Skeletal muscle satellite cell (primary cell): ENCODE data around the gene MRGPRD.

Experiments
- H3K27me3 ChIP-seq: 2 replicates; pipeline ENCODE4 v1.7.0; 2013; ENCODE audit warnings: low read length; ENCODE audit not compliant: control insufficient read depth, insufficient read depth
- H3K36me3 ChIP-seq: 2 replicates; pipeline ENCODE4 v1.7.0; 2013; ENCODE audit warnings: mild to moderate bottlenecking, control low read depth, low read length; ENCODE audit not compliant: insufficient read depth
- H3K4me1 ChIP-seq: 2 replicates; pipeline ENCODE4 v1.7.0; 2013; ENCODE audit warnings: low read length; ENCODE audit not compliant: control insufficient read depth, insufficient read depth
- H3K4me2 ChIP-seq: 2 replicates; pipeline ENCODE4 v1.7.0; 2013; ENCODE audit warnings: mild to moderate bottlenecking, low read length
- H3K4me3 ChIP-seq: 2 replicates; pipeline ENCODE4 v1.7.0; 2013; ENCODE audit warnings: low read length
- H3K9ac ChIP-seq: 2 replicates; pipeline ENCODE4 v1.7.0; 2013; ENCODE audit warnings: mild to moderate bottlenecking, low read depth, low read length, moderate library complexity
- H3K9me3 ChIP-seq: replicated peaks from 2 replicates; pipeline ENCODE4 v1.7.0; 2013; ENCODE audit warnings: mild to moderate bottlenecking, control low read depth, low read length

The MRGPRD gene

DNA sequence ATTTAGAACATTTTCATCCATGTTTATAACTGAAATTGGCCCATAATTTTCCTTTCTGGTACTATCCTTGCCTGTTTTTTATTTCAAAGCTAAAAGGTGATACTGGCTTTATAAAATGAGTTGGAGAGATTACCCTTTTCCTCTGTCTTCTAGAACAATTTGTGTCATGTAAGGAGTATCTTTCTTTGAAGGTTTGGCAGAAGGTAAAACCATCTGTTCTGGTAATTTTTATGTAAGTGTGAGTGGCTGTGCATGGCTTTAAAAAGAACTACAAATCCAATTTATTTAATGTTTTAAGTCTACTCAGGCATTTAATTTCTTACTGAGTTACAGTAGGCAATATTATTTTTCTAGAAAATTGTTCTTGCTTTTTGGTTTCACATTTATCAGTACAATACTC is 7.7 kb upstream of the MRGPRD start:
- Histone ChIP-seq H3K9ac (no peak overlapping the region), H3K4me3 (no peak overlapping the region), H3K4me2 (no peak overlapping the region), H3K27me3 (peaks cover 49% of the 10 kb centered on the region), H3K36me3 (no peaks in the 10 kb centered on the region), H3K4me1 (no peaks in the 10 kb centered on the region), H3K9me3 (no peaks in the 10 kb centered on the region)

- Histone ChIP-seq H3K36me3 (no peaks in the 10 kb centered on the region), H3K4me3 (no peak overlapping the region), H3K9me3 (no peaks in the 10 kb centered on the region), H3K9ac (no peak overlapping the region), H3K4me1 (no peaks in the 10 kb centered on the region), H3K27me3 (peaks cover 49% of the 10 kb centered on the region), H3K4me2 (no peak overlapping the region)
Observed at GRCh38 chr11:68987211-68987610, 6.4 kb upstream of the MRGPRD start.

- Histone ChIP-seq H3K27me3 (peaks cover 60% of the 10 kb centered on the region), H3K9ac (no peak overlapping the region), H3K36me3 (no peaks in the 10 kb centered on the region), H3K4me3 (no peak overlapping the region), H3K4me1 (no peaks in the 10 kb centered on the region), H3K9me3 (no peaks in the 10 kb centered on the region), H3K4me2 (no peak overlapping the region)
Observed at GRCh38 chr11:68983801-68984200, 3.0 kb upstream of the MRGPRD start.

- no peak overlapping the region for H3K4me3 ChIP-seq
- no peak overlapping the region for H3K9ac ChIP-seq
- no peaks in the 10 kb centered on the region for H3K4me1 ChIP-seq
- H3K4me2 ChIP-seq = no peak overlapping the region
- H3K27me3 ChIP-seq = peaks cover 66% of the 10 kb centered on the region
- no peaks in the 10 kb centered on the region for H3K9me3 ChIP-seq
- H3K36me3 ChIP-seq = no peaks in the 10 kb centered on the region
Observed at GRCh38 chr11:68982134-68982533, 1.3 kb upstream of the MRGPRD start.

- Histone ChIP-seq H3K9me3 (no peaks in the 10 kb centered on the region), H3K4me3 (no peak overlapping the region), H3K4me2 (no peak overlapping the region), H3K9ac (no peak overlapping the region), H3K4me1 (no peaks in the 10 kb centered on the region), H3K36me3 (no peaks in the 10 kb centered on the region), H3K27me3 (peaks cover 57% of the 10 kb centered on the region)
Observed at GRCh38 chr11:68979931-68980775, 633 bp downstream of the MRGPRD start.

GRCh38 chr11:68978931-68979594 is 1.7 kb downstream of the MRGPRD start:
- no peak overlapping the region for H3K9ac ChIP-seq
- no peaks in the 10 kb centered on the region for H3K9me3 ChIP-seq
- H3K4me3 ChIP-seq = no peak overlapping the region
- no peak overlapping the region for H3K4me2 ChIP-seq
- H3K4me1 ChIP-seq = no peaks in the 10 kb centered on the region
- H3K36me3 ChIP-seq = no peaks in the 10 kb centered on the region
- peaks cover 51% of the 10 kb centered on the region for H3K27me3 ChIP-seq

DNA sequence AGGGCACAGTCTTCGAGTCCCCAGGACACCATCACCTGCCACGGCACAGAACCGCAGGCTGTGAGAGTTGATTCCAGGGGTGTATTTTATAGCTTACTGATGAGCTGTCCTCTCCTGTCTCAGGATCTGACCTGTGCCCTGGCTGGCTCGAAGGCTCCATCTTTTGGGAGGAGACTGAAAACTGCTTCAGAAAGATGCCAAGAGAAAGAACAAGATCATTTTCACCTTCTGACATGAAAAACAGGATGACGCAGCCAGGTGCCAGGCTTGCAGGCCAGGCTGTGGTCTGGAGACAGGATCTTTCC is 2.2 kb downstream of the MRGPRD start:
- no peak overlapping the region for H3K4me2 ChIP-seq
- H3K27me3 ChIP-seq = peaks cover 52% of the 10 kb centered on the region
- H3K4me1 ChIP-seq = no peaks in the 10 kb centered on the region
- no peak overlapping the region for H3K9ac ChIP-seq
- no peaks in the 10 kb centered on the region for H3K36me3 ChIP-seq
- H3K4me3 ChIP-seq = no peak overlapping the region
- no peaks in the 10 kb centered on the region for H3K9me3 ChIP-seq

GRCh38 chr11:68977781-68978625 is 2.8 kb downstream of the MRGPRD start:
- Histone ChIP-seq H3K27me3 (peaks cover 57% of the 10 kb centered on the region), H3K4me2 (no peak overlapping the region), H3K4me1 (no peaks in the 10 kb centered on the region), H3K9me3 (no peaks in the 10 kb centered on the region), H3K9ac (no peak overlapping the region), H3K4me3 (no peak overlapping the region), H3K36me3 (no peaks in the 10 kb centered on the region)

- H3K9me3 ChIP-seq = no peaks in the 10 kb centered on the region
- peaks cover 49% of the 10 kb centered on the region for H3K27me3 ChIP-seq
- H3K4me3 ChIP-seq = no peak overlapping the region
- H3K4me1 ChIP-seq = no peaks in the 10 kb centered on the region
- H3K4me2 ChIP-seq = no peak overlapping the region
- H3K9ac ChIP-seq = no peak overlapping the region
- H3K36me3 ChIP-seq = no peaks in the 10 kb centered on the region
Observed at GRCh38 chr11:68976563-68976962, 4.2 kb downstream of the MRGPRD start.

GRCh38 chr11:68976095-68976494 is 4.7 kb downstream of the MRGPRD start:
- no peak overlapping the region for H3K9ac ChIP-seq

DNA sequence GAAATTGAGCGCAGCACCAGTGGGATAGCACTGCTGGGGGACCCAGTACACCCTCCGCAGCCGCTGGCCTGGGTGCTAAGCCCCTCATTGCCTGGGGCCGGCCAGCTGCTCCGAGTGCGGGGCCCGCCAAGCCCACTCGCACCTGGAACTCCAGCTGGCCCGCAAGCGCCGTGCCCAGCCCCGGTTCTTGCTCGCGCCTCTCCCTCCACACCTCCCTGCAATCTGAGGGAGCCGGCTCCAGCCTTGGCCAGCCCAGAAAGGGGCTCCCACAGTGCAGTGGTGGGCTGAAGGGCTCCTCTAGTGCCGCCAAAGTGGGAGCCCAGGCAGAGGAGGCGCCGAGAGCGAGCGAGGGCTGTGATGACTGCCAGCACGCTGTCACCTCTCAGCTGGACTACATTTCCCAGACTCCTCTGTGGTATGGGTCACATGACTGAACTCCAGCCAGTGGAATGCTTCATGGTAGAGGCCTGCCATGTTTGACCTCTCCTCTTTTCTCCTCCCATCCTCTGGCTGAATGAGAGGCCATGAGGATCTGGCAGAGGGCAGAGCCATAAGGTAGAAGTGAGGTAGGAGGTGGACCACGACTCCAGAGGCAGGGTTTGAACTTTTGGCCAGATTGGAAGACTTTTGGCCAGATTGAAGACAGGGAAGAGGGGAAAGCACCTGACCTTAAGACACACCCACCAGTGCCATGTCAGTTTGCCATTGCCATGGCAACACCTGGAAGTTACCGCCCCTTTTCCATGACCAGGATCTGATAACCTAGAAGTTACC is 6.2 kb downstream of the MRGPRD start:
- Histone ChIP-seq H3K4me1 (no peaks in the 10 kb centered on the region), H3K4me2 (no peak overlapping the region), H3K4me3 (no peak overlapping the region), H3K9me3 (no peaks in the 10 kb centered on the region), H3K27me3 (peaks cover 51% of the 10 kb centered on the region), H3K9ac (no peak overlapping the region), H3K36me3 (no peaks in the 10 kb centered on the region)

More at GRCh38 chr11:68976095-68976494, 4.7 kb downstream of the MRGPRD start:
- no peaks in the 10 kb centered on the region for H3K9me3 ChIP-seq
- no peaks in the 10 kb centered on the region for H3K36me3 ChIP-seq
- no peak overlapping the region for H3K4me3 ChIP-seq
- no peak overlapping the region for H3K4me2 ChIP-seq
- H3K27me3 ChIP-seq = peaks cover 52% of the 10 kb centered on the region
- H3K4me1 ChIP-seq = no peaks in the 10 kb centered on the region
